ENCODE data around the gene NPM1.

NPM1 gene

DNA sequence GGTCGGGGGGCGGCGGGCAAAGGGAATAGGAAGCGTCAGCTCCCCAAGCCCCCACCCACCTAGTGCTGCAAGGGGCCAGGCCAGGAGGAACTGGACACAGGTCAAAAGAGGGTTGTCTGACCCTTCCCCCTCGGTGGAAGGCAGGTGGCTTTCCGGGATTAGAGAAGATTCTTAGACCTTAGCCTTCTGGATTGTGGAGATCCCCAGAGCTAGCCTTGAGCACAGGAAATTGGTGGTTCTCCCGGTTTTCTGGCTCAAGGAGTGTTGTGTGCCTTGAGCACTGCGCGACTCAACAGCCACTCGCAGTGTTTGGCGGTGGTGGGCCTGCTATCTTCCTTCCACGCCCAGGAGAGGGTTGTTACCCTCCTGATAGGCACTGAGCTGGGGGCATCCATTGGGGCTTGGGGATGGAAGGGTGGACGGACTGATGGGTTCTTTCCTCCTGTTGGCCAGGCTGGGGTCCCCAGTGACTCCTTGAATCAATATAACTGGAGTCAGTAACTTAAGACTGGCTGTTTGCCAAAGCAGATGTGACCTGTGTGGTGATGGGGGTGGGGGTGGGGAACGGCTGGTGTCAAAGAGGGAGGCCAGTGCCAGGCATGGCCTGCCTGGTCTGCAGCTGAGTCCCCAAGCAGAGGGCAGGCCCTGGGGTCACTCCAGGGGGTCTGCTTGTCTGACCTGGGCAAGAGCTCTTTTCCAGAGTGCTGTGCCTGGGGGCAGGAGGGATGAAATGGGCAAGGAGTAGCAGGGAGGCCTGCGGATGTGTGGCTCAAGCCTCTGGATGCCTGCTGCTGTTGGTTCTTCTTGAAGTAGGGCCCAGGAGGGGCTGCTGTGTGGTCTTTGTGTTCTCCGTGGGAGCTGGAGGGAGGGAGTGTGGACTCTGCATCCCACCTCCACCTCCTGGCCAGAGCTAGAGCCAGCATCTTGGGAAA lies 33.9 kb downstream of the NPM1 start (continued):
- TF ChIP-seq GLIS2 (tag by site-specific recombination; IDR thresholded peaks at IDR 0.05) = peak; percentile 47; the same call in 1 of the 2 replicates
- TF ChIP-seq, protein P1, sequence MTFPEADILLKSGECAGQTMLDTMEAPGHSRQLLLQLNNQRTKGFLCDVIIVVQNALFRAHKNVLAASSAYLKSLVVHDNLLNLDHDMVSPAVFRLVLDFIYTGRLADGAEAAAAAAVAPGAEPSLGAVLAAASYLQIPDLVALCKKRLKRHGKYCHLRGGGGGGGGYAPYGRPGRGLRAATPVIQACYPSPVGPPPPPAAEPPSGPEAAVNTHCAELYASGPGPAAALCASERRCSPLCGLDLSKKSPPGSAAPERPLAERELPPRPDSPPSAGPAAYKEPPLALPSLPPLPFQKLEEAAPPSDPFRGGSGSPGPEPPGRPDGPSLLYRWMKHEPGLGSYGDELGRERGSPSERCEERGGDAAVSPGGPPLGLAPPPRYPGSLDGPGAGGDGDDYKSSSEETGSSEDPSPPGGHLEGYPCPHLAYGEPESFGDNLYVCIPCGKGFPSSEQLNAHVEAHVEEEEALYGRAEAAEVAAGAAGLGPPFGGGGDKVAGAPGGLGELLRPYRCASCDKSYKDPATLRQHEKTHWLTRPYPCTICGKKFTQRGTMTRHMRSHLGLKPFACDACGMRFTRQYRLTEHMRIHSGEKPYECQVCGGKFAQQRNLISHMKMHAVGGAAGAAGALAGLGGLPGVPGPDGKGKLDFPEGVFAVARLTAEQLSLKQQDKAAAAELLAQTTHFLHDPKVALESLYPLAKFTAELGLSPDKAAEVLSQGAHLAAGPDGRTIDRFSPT (tag by site-specific recombination; IDR thresholded peaks at IDR 0.05) = no peak
- no peak for TF ChIP-seq ZBTB21 (tag by site-specific recombination; IDR thresholded peaks at IDR 0.05)
- TF ChIP-seq, protein P2, sequence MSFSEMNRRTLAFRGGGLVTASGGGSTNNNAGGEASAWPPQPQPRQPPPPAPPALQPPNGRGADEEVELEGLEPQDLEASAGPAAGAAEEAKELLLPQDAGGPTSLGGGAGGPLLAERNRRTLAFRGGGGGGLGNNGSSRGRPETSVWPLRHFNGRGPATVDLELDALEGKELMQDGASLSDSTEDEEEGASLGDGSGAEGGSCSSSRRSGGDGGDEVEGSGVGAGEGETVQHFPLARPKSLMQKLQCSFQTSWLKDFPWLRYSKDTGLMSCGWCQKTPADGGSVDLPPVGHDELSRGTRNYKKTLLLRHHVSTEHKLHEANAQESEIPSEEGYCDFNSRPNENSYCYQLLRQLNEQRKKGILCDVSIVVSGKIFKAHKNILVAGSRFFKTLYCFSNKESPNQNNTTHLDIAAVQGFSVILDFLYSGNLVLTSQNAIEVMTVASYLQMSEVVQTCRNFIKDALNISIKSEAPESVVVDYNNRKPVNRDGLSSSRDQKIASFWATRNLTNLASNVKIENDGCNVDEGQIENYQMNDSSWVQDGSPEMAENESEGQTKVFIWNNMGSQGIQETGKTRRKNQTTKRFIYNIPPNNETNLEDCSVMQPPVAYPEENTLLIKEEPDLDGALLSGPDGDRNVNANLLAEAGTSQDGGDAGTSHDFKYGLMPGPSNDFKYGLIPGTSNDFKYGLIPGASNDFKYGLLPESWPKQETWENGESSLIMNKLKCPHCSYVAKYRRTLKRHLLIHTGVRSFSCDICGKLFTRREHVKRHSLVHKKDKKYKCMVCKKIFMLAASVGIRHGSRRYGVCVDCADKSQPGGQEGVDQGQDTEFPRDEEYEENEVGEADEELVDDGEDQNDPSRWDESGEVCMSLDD (tag by site-specific recombination; IDR thresholded peaks at IDR 0.05) = no peak
- TF ChIP-seq, protein P3, sequence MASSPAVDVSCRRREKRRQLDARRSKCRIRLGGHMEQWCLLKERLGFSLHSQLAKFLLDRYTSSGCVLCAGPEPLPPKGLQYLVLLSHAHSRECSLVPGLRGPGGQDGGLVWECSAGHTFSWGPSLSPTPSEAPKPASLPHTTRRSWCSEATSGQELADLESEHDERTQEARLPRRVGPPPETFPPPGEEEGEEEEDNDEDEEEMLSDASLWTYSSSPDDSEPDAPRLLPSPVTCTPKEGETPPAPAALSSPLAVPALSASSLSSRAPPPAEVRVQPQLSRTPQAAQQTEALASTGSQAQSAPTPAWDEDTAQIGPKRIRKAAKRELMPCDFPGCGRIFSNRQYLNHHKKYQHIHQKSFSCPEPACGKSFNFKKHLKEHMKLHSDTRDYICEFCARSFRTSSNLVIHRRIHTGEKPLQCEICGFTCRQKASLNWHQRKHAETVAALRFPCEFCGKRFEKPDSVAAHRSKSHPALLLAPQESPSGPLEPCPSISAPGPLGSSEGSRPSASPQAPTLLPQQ (tag by site-specific recombination; IDR thresholded peaks at IDR 0.05) = no peak

DNA sequence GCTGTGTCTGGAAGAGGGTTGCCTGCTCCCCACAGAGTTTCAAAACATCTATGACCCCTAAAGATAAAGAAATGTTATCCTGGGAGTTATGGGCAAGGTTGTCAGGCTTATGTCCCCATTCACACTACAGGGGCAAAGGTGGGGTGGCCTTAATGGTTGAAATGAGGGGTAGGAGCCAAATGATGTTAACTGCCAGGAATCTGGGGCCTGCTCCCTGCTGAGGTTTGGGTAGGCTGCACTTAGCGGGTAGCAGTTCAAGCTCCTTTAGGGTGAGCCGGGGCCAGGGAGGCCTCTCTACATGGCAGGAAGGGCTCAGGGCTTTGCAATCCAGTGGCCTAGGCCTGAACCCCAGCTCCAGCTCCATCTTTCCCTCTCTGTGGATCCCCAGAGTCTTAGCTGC lies 34.8 kb downstream of the NPM1 start:
- no peak overlapping the region for H3K4me3 ChIP-seq (ENCODE audit: low read depth, low read length)
- CTCF ChIA-PET = interaction anchor here (0.6 to 0.9 kb wide), 2 partner anchors 368 to 484 kb away, joined by 3 to 4 read pairs; no protein-coding TSS in a partner anchor
- no peaks in the 10 kb centered on the region for H3K36me3 ChIP-seq (ENCODE audit: control insufficient read depth in 2 of 2, insufficient read depth in 1 of 2, low read length in 2 of 2)
- no peaks in the 10 kb centered on the region for H3K9me3 ChIP-seq (ENCODE audit: control insufficient read depth, insufficient read depth, low read depth, low read length)
- no peak for TF ChIP-seq ZNF555 (tag by site-specific recombination; conservative IDR thresholded peaks at IDR 0.05)
- TF ChIP-seq, protein P4, sequence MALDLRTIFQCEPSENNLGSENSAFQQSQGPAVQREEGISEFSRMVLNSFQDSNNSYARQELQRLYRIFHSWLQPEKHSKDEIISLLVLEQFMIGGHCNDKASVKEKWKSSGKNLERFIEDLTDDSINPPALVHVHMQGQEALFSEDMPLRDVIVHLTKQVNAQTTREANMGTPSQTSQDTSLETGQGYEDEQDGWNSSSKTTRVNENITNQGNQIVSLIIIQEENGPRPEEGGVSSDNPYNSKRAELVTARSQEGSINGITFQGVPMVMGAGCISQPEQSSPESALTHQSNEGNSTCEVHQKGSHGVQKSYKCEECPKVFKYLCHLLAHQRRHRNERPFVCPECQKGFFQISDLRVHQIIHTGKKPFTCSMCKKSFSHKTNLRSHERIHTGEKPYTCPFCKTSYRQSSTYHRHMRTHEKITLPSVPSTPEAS (tag by site-specific recombination; IDR thresholded peaks at IDR 0.05) = no peak
- no peak for TF ChIP-seq ZNF16 (tag by site-specific recombination; IDR thresholded peaks at IDR 0.05; ENCODE audit: low read depth)
- TF ChIP-seq, protein P5, sequence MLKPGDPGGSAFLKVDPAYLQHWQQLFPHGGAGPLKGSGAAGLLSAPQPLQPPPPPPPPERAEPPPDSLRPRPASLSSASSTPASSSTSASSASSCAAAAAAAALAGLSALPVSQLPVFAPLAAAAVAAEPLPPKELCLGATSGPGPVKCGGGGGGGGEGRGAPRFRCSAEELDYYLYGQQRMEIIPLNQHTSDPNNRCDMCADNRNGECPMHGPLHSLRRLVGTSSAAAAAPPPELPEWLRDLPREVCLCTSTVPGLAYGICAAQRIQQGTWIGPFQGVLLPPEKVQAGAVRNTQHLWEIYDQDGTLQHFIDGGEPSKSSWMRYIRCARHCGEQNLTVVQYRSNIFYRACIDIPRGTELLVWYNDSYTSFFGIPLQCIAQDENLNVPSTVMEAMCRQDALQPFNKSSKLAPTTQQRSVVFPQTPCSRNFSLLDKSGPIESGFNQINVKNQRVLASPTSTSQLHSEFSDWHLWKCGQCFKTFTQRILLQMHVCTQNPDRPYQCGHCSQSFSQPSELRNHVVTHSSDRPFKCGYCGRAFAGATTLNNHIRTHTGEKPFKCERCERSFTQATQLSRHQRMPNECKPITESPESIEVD (tag by site-specific recombination; IDR thresholded peaks at IDR 0.05) = no peak
- TF ChIP-seq GLI2 (tag by site-specific recombination; IDR thresholded peaks at IDR 0.05; ENCODE audit: borderline replicate concordance, low read depth) = no peak
- TF ChIP-seq, protein P6, sequence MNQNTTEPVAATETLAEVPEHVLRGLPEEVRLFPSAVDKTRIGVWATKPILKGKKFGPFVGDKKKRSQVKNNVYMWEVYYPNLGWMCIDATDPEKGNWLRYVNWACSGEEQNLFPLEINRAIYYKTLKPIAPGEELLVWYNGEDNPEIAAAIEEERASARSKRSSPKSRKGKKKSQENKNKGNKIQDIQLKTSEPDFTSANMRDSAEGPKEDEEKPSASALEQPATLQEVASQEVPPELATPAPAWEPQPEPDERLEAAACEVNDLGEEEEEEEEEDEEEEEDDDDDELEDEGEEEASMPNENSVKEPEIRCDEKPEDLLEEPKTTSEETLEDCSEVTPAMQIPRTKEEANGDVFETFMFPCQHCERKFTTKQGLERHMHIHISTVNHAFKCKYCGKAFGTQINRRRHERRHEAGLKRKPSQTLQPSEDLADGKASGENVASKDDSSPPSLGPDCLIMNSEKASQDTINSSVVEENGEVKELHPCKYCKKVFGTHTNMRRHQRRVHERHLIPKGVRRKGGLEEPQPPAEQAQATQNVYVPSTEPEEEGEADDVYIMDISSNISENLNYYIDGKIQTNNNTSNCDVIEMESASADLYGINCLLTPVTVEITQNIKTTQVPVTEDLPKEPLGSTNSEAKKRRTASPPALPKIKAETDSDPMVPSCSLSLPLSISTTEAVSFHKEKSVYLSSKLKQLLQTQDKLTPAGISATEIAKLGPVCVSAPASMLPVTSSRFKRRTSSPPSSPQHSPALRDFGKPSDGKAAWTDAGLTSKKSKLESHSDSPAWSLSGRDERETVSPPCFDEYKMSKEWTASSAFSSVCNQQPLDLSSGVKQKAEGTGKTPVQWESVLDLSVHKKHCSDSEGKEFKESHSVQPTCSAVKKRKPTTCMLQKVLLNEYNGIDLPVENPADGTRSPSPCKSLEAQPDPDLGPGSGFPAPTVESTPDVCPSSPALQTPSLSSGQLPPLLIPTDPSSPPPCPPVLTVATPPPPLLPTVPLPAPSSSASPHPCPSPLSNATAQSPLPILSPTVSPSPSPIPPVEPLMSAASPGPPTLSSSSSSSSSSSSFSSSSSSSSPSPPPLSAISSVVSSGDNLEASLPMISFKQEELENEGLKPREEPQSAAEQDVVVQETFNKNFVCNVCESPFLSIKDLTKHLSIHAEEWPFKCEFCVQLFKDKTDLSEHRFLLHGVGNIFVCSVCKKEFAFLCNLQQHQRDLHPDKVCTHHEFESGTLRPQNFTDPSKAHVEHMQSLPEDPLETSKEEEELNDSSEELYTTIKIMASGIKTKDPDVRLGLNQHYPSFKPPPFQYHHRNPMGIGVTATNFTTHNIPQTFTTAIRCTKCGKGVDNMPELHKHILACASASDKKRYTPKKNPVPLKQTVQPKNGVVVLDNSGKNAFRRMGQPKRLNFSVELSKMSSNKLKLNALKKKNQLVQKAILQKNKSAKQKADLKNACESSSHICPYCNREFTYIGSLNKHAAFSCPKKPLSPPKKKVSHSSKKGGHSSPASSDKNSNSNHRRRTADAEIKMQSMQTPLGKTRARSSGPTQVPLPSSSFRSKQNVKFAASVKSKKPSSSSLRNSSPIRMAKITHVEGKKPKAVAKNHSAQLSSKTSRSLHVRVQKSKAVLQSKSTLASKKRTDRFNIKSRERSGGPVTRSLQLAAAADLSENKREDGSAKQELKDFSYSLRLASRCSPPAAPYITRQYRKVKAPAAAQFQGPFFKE (tag by site-specific recombination; IDR thresholded peaks at IDR 0.05; ENCODE audit: borderline replicate concordance) = no peak
- no peak for TF ChIP-seq ZNF777 (tag by site-specific recombination; IDR thresholded peaks at IDR 0.05; ENCODE audit: borderline replicate concordance)
- no peak for TF ChIP-seq ZNF621 (tag by site-specific recombination; IDR thresholded peaks at IDR 0.05)
- no peak for TF ChIP-seq OSR2 (tag by site-specific recombination; IDR thresholded peaks at IDR 0.05)
- TF ChIP-seq ZBTB7A (tag by site-specific recombination; IDR thresholded peaks at IDR 0.05; ENCODE audit: low read depth) = no peak
- TF ChIP-seq ZNF350 (tag by site-specific recombination; IDR thresholded peaks at IDR 0.05) = no peak
- TF ChIP-seq ZNF175 (tag by site-specific recombination; IDR thresholded peaks at IDR 0.05) = no peak
- no peak overlapping the region for H3K27ac ChIP-seq (ENCODE audit: extremely low read depth, low read depth, low read length)
- H3K4me1 ChIP-seq (ENCODE audit: control insufficient read depth, insufficient read depth, low read length) = peaks cover 2% of the 10 kb centered on the region; the same call in 1 of the 2 replicates
- POLR2A ChIA-PET = no interaction called here
